Suprapubic skin (tissue), 4 donors: Measurements from ENCODE around the gene ISX. TPM values are rescaled to one million over a fixed set of nuclear protein-coding genes. Genes with fewer than 3 reads are reported as not detected.
"Not testable (repeated sequence)": the region's sequence is repeated elsewhere in the genome, so short reads cannot be mapped to it uniquely, and the experiment has no call there.

Experiments used
- DNase-seq, 2 donors: peaks; one replicate each; pipeline ENCODE4 v3.0.0-alpha.2; 2019; ENCODE audit warnings: low spot score in 2 of 2
- H3K27ac ChIP-seq: fragments of 200-600 bp; sonication (generic); one replicate; pipeline ENCODE4 v1.5.1; 2019
- H3K27me3 ChIP-seq: fragments of 200-600 bp; sonication (generic); one replicate; pipeline ENCODE4 v1.5.1; 2019
- H3K36me3 ChIP-seq: fragments of 200-600 bp; sonication (generic); one replicate; pipeline ENCODE4 v1.5.1; 2019
- H3K4me1 ChIP-seq: fragments of 200-600 bp; sonication (generic); one replicate; pipeline ENCODE4 v1.5.1; 2019
- H3K4me3 ChIP-seq: fragments of 200-600 bp; sonication (generic); one replicate; pipeline ENCODE4 v1.5.1; 2019; ENCODE audit warnings: mild to moderate bottlenecking
- H3K9me3 ChIP-seq: fragments of 200-600 bp; sonication (generic); one replicate; pipeline ENCODE4 v1.5.1; 2019
- EP300 ChIP-seq: sonication (generic); formaldehyde crosslinking; IDR thresholded peaks from one replicate; pipeline ENCODE4 v1.6.1; 2017; ENCODE audit warnings: antibody characterized with exemption
- POLR2A ChIP-seq, 2 donors: fragments of 450-650 bp; IDR thresholded peaks; one replicate each; pipeline ENCODE4 v1.6.1; 2017; ENCODE audit warnings: antibody characterized with exemption in 2 of 2, mild to moderate bottlenecking in 2 of 2, moderate library complexity in 2 of 2
- POLR2AphosphoS5 ChIP-seq, 3 donors: sonication (generic); formaldehyde crosslinking; IDR thresholded peaks; one replicate each; pipeline ENCODE4 v1.6.1; 2017; ENCODE audit warnings: antibody characterized with exemption in 3 of 3
- WGBS: methylation state at CpG from one replicate; pipeline ENCODE4 v1.1.5; 2018; 5-methylcytosine and 5-hydroxymethylcytosine counted together
- total RNA-seq, 4 donors: library from RNA; depleted of rRNA; stranded (reverse); fragments of >200 nt; gene quantifications; one replicate each; pipeline ENCODE4 v1.1.0, GENCODE V29; 2016
- TF ChIP-seq, protein P1 (sequence below), 2 donors: fragments of 200-600 bp in 1 of 2; fragments of 450-650 bp in 1 of 2; sonication (generic) in 1 of 2; IDR thresholded peaks; one replicate each; pipeline ENCODE4 v1.5.1; 2016 to 2019; ENCODE audit warnings: antibody characterized with exemption in 2 of 2, mild to moderate bottlenecking in 1 of 2, moderate library complexity in 1 of 2

Gene ISX
- total RNA-seq, 4 donors from 2014 or later = not detected

DNA sequence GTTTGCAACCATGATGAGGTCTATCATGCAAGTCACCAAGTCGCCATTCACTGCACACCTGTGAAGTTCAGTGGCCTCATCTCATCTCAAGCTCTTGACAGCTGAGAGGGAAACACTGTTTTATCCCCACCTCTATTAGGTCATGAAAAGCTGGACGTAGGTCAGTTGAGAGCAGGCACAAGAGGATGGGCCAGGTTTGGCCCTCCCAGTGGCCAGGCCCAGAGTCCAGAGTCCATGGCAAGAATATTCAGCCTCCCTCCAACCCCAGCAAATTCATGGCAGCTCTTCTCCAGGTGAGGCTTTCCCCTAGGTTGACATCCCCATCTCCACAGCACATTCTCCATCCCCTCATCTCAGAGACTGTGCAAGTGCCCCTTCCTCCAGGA, 22.0 kb upstream of the ISX start:
- H3K4me3 ChIP-seq = no peak overlapping the region
- no peak for TF ChIP-seq EP300
- TF ChIP-seq POLR2A (IDR thresholded peaks at IDR 0.05) = no peak
- TF ChIP-seq, protein P1, sequence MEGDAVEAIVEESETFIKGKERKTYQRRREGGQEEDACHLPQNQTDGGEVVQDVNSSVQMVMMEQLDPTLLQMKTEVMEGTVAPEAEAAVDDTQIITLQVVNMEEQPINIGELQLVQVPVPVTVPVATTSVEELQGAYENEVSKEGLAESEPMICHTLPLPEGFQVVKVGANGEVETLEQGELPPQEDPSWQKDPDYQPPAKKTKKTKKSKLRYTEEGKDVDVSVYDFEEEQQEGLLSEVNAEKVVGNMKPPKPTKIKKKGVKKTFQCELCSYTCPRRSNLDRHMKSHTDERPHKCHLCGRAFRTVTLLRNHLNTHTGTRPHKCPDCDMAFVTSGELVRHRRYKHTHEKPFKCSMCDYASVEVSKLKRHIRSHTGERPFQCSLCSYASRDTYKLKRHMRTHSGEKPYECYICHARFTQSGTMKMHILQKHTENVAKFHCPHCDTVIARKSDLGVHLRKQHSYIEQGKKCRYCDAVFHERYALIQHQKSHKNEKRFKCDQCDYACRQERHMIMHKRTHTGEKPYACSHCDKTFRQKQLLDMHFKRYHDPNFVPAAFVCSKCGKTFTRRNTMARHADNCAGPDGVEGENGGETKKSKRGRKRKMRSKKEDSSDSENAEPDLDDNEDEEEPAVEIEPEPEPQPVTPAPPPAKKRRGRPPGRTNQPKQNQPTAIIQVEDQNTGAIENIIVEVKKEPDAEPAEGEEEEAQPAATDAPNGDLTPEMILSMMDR (IDR thresholded peaks at IDR 0.05) = no peak
- TF ChIP-seq POLR2AphosphoS5 (IDR thresholded peaks at IDR 0.05) = no peak
- H3K9me3 ChIP-seq = peaks cover 4% of the 10 kb centered on the region
- H3K27ac ChIP-seq = no peak overlapping the region
- no peaks in the 10 kb centered on the region for H3K4me1 ChIP-seq
- no peaks in the 10 kb centered on the region for H3K36me3 ChIP-seq
- DNase-seq = no peak
- H3K27me3 ChIP-seq = peaks cover 22% of the 10 kb centered on the region
- WGBS = 74% methylated on average over 2 of the region's 2 CpGs

DNA sequence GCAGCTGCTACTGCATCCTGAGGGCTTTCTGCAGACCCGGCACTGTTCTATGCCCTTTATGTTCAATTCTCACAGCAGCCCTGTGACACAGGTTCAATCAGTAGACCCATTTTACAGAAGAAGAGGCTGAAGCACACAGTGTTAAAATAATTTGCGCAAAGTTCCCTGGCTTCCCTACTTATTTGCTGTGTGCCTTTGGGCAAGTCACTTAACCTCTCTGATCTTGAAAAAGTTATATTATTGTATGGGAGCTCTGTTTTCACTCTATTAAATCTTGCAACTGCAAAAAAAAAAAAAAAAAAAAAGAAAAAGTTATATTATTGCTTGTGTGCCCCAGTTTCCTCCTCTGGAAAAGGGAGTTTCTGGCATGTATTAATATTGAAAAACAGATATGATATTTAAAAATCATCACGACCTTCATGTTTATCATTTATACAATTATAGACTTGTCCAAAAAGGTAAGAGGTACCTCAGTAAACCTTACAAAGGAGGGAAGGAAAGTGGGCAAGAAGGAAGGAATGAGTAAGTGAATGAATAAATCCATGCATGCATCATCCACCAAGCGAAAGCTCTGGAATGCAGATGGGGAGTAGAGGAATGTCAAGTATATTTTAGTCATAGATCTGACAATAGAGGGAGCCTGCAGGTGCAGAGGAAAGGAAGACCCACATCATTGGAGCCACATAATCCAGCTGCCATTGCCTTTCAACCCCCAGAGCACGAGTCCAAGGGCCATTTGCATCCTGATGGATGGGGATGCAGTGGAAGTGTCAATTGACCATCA, 21.2 kb upstream of the ISX start:
- Histone ChIP-seq H3K27ac (no peak overlapping the region), H3K36me3 (no peaks in the 10 kb centered on the region), H3K4me3 (no peak overlapping the region), H3K9me3 (peaks cover 4% of the 10 kb centered on the region), H3K27me3 (peaks cover 20% of the 10 kb centered on the region), H3K4me1 (no peaks in the 10 kb centered on the region)
- 71% methylated on average over 5 of the region's 5 CpGs for WGBS
- no peak for TF ChIP-seq EP300
- no peak for DNase-seq

DNA sequence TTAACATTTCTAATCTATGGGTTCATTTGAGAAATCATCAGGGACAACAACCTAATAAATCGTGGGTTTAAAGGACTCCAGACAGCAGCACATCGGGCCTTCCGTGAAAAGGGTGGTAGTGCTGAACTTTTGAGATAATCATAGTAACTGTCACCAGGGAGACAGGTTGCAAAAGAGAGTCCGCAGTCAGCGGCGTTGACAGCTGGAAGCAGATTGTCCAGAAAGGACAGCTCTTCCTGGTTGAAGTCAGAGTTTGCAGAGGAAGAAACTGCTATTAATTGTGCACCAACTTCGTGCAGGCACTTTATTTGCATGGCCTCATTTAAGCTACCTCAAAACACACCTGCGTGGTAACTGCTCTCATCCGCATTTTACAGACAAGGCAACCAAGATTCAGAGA, 20.5 kb upstream of the ISX start:
- no peaks in the 10 kb centered on the region for H3K4me1 ChIP-seq
- 79% methylated on average over 9 of the region's 9 CpGs for WGBS
- H3K27me3 ChIP-seq = peaks cover 20% of the 10 kb centered on the region
- H3K36me3 ChIP-seq = no peaks in the 10 kb centered on the region
- H3K27ac ChIP-seq = no peak overlapping the region
- H3K9me3 ChIP-seq = peaks cover 4% of the 10 kb centered on the region
- no peak overlapping the region for H3K4me3 ChIP-seq
- no peak for DNase-seq
- no peak for TF ChIP-seq EP300
- TF ChIP-seq, protein P1 (IDR thresholded peaks at IDR 0.05) = no peak
- no peak for TF ChIP-seq POLR2AphosphoS5 (IDR thresholded peaks at IDR 0.05)
- no peak for TF ChIP-seq POLR2A (IDR thresholded peaks at IDR 0.05)

- H3K36me3 ChIP-seq = no peaks in the 10 kb centered on the region
- H3K9me3 ChIP-seq = peaks cover 4% of the 10 kb centered on the region
- peaks cover 20% of the 10 kb centered on the region for H3K27me3 ChIP-seq
- H3K4me1 ChIP-seq = no peaks in the 10 kb centered on the region
- H3K27ac ChIP-seq = no peak overlapping the region
- no peak for TF ChIP-seq EP300
- no peak for TF ChIP-seq POLR2A (IDR thresholded peaks at IDR 0.05)
- no peak overlapping the region for H3K4me3 ChIP-seq
- no peak for DNase-seq
- 91% methylated on average over 12 of the region's 12 CpGs for WGBS
These were observed 19.1 kb upstream of the ISX start for GRCh38 chr22:35046744-35047462.

GRCh38 chr22:35050038-35050437, 15.9 kb upstream of the ISX start:
- WGBS = 88% methylated on average over 4 of the region's 4 CpGs
- not testable (repeated sequence) for H3K36me3 ChIP-seq, DNase-seq, H3K4me3 ChIP-seq, H3K27ac ChIP-seq, H3K4me1 ChIP-seq, H3K9me3 ChIP-seq
- peaks cover 23% of the 10 kb centered on the region for H3K27me3 ChIP-seq

DNA sequence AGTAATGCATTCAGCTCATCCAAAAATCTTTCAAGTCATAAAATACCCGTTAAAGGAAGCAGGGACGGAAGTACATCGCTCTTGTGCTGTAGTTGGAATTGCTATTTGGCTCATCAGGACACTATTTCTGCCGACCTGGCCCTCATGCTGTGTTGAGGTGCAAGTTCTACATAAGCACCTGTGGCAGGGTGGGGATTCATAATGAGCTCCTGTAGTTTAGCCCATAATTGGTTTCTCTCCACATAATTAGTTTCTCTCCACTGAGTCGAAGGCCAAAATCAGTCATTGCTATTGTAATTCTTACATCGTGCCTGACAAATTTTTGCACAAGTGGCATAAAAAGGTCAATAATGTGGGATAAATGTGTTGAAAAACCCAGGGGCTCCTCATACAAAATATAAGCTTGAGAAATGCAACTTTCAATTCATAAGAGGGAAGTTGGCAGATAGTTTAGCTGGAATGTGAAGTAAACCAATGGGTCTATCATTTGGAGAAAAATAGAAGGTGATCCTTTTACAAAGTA, 14.9 kb upstream of the ISX start:
- Histone ChIP-seq H3K27me3 (peaks cover 21% of the 10 kb centered on the region), H3K4me3 (no peak overlapping the region), H3K36me3 (no peaks in the 10 kb centered on the region), H3K9me3 (peaks cover 4% of the 10 kb centered on the region), H3K4me1 (no peaks in the 10 kb centered on the region), H3K27ac (no peak overlapping the region)
- WGBS = 79% methylated on average over 6 of the region's 6 CpGs
- TF ChIP-seq POLR2AphosphoS5 (IDR thresholded peaks at IDR 0.05) (no peak), EP300 (no peak), POLR2A (IDR thresholded peaks at IDR 0.05) (no peak)
- TF ChIP-seq, protein P1 (IDR thresholded peaks at IDR 0.05) = no peak
- no peak for DNase-seq
